GM19455 (cell line): ENCODE measurements around the gene CHRM4.

Experiments
- ATAC-seq: cut with Tn5 transposase; IDR thresholded peaks from one replicate; pipeline ENCODE4 v1.9.1; 2021; ENCODE audit not compliant: unreplicated experiment

CHRM4 gene

DNA sequence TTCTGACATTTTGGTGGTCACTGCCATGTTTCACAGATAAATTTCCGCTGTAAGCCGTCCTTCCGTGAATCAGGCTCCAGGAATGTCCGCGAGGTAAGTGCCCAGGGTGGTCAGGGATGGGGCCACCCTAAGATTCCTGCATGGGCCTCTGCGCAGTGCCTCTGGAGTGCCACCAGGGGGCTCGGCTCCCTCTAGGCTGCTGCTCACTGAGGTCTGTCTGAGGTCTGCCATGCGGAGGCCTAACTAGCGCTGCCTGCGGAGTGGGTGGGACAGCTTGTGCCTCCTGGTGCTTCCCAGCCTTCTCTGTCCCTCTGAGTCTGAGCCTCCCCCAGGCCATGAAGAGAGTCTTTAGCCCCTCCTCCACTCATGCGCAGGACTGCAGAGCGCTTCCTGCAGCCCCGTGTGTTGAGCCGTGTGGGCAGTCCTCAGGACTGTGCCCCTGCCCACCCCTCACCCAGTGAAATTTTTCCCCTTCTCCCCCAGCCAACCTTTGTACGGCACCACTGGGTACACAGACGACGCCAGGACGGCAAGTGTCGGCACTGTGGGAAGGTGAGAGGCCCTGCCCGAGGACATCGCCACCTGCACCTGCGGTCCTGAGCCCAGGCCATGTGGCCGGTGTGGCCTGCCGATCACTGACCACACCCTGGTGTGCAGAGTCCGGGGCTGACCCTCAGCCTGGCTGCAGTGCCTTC is 22.0 kb downstream of the CHRM4 start:
- ATAC-seq = no peak

DNA sequence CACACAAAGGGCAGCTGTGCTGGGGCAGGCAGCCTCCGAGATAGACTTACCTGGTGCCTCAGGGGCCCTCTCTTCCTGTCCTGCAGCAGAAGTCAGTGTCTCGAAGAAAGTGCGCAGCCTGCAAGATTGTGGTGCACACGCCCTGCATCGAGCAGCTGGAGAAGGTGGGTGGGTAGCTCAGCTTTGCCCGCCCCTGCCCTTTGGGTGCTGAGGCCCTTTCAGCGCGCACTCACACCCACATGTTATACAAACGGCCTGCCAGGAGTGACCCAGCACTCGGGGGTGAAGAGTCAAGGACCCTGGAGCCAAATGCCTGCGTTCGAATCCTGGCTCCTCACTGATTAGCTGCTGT is 23.7 kb downstream of the CHRM4 start:
- ATAC-seq = no peak

DNA sequence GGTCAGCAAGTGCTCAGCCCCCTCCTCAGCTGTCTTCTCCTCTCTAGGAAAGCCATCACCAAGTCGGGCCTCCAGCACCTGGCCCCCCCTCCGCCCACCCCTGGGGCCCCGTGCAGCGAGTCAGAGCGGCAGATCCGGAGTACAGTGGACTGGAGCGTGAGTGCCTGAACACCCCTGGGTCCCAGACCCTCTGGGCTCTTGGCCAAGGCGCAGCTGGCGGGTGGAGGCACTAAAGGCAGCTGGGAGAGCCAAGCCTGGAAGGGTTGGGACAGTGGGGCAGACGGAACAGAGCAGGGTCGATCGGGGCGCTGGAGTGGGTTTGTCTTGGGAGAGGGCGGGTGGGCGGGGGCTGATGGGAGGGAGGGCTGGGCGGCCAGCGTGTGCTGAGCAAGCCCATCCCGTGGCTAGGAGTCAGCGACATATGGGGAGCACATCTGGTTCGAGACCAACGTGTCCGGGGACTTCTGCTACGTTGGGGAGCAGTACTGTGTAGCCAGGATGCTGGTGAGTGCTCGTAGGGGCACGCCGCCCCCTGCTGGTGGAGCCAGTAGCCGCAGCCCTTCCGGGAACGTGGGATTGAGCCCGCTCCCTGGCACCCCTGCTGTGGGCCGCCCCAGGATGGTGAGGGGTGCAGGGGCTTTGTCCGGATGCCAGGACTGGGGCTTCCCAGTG is 24.2 kb downstream of the CHRM4 start:
- ATAC-seq = no peak

DNA sequence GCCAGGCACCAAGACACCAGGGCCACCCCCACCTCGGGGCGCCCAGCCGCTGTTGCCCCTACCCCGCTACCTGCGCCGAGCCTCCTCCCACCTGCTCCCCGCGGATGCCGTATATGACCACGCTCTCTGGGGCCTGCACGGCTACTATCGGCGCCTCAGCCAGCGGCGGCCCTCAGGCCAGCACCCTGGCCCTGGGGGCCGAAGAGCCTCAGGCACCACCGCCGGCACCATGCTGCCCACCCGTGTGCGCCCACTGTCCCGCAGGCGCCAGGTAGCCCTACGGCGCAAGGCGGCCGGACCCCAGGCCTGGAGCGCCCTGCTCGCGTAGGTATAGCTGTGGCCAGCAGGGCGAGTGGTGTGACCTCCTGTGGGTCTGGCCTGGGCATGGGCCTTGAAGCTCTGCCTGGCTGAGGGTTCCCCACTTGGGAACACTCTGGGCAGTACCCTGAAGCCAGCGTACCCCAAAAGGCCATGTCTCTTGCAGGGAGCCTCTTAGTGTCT is 24.9 kb downstream of the CHRM4 start:
- ATAC-seq = no peak

DNA sequence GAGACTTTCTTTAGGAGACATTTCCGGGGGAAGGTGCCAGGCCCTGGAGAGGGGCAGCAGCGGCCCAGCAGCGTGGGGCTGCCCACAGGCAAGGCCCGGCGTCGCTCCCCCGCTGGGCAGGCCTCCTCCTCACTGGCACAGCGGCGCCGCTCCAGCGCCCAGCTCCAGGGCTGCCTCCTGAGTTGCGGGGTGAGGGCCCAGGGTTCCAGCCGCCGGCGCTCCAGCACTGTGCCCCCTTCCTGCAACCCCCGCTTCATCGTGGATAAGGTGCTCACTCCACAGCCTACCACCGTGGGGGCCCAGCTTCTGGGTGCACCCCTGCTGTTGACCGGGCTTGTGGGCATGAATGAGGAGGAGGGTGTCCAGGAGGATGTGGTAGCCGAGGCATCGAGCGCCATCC is 25.3 kb downstream of the CHRM4 start:
- no peak for ATAC-seq

DNA sequence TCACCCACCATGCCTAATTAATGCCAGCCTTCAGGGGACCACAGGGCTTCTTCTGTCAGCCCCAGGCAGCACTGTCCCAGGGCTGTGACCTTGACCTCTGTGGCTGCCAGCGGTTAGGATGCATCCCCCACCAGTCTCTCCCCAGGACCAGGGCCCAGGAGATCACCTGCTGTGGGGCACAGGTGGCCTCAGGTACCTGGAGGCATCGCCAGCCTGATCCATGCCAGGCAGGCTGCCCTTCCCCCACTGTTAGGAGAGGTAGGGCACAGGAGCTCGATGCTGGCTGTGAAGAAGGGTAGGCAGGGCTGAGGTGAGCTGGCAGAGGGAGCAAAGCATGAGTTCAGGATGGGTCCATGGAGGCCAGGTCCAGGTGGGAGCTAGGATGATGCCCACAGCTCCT is 26.8 kb downstream of the CHRM4 start:
- no peak for ATAC-seq

DNA sequence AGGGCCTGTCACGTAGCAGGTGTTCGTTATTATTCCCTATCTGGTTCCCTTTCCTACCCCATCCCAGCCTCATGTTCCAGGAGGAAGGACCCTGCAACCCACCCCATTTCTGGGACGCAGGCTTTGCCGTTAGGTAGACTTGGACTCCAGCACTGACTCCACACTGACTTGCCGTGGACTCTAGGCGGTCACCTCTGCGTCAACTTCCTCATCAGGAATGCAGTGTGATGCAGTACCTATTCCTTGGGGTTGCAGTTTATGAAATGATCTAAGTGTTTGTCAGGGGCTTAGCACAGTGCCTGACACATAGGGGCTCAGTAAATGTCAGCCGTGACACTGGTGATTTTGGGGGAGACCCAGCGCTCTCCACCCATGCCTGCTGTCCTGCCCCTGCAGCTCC is 27.5 kb downstream of the CHRM4 start:
- ATAC-seq = no peak

DNA sequence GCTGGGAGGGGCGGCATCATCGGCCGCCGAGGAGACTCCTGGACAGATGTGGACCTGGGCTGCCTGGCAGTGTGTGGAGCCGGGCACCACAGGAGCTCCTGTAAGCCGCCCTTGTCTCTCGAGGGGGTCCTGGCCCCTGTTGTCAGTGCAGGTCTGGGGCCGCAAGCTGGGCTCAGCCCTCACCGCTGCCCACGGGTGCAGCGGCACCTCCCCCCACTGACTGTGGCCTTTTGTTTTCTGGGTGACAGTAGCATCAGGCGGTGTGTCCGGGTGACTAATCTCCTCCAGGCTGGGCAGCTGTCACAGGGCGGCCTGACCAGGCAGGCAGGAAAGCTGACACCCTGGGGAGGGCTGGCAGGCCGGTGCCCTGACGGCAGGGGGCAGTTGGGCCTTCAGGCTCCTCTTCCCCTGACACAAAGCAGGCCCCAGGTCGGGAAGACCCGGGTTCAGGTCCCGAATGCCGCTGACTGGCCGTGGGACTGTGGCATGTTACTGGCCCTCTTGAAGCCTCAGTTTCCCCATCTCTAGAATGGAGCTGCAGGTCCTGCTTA is 28.0 kb downstream of the CHRM4 start:
- no peak for ATAC-seq

DNA sequence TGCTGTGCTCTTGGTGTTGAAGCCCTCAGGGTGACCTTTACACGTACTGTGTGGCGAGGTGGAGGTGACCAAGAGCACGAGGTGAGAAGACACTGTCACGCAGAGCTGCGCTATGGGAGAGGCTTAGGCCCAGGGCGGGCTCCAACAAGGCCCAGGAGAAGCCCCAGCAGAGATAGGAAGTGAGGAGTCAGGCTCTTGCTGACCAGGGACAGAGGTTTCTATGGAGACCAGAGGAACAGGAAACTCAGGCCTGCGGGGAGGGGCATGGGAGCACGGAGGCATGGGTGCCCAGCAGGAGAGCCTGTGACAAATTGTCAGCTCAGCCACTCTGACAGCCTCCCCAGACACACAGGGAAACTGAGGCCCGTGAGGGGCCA is 28.6 kb downstream of the CHRM4 start:
- no peak for ATAC-seq

DNA sequence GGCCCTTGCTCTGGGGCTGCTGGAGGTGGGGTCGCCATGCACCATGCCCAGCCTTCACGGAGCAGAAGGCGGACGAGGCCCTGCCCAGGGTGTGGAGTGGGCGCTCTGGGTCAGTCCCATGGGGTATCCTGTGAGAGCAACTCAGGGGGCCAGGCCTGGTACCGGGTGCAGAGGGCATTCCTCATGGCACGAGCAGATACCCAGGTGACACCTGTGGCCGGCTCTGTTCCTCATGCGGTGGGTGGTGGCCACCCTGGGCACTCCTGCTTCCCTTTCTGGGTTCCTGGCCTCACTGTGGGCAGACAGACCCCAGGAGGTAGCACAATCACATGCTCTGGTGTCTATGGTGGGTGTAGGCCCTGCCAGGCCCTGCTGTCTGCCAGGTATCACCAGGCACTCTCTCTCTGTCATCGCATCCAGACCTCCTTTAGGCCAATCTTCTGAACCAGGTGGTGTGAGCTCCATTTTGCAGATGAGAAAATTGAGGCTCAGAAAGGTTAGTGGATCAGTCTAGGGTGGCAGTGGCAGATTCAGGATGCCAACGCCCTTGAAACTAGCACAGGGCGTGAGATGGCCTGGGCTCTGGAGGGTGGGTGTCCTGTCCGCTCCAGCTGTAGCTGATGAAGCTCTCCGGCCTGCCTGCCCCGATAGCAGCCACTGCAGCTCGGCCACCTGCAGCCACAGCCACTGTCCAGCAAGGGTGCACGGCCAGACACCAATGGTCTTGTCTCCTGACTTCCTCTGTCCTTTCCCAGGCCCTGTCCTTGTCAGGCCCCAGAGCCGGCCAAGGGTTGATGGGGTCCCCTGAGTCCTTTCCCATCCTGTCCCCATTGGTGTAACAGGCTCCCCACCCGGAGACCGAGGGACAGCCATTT is 29.2 kb downstream of the CHRM4 start:
- no peak for ATAC-seq

DNA sequence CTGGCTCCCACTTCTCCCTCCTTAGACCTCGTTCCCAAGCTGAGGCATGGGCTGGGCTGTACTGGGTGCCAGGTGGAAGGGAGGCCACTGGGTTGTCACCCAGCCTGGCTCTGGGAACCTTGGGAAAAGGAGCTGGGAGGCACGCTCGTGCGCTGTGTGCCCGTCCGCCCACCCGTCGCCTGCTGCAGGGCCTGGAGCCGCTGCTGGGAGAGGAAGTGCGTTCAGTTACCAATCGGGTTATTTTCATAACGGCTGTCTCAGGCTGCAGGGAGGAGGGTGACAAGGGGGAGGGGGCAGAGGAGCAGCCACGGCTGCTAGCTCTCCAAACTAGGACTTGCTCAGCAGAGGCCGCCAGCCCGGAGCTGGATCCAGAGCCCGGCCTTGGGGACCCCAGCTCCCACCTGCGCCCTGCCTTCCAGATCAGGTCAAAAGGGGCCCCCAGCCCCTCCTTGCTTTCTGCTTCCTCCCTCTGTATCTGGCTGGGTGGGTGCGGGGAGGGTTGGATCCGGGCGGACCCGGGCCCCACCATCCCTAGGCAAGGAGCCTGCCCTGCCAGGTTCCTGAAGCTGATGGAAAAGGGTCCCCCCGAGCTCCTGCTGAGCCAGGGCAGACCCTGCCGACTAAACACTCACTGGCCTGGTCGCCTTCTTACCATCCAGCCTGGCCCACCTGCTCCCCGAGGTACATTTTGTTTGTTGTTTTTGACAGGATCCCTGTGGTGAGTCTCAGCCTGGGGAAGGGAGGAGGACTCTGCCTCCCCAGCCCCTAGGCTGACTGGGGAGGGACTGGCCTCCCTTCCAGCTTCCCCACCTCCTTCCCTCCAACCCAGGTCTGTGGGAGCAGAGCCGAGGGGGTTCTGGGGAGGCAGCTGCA is 30.1 kb downstream of the CHRM4 start:
- peak; percentile 84 for ATAC-seq

DNA sequence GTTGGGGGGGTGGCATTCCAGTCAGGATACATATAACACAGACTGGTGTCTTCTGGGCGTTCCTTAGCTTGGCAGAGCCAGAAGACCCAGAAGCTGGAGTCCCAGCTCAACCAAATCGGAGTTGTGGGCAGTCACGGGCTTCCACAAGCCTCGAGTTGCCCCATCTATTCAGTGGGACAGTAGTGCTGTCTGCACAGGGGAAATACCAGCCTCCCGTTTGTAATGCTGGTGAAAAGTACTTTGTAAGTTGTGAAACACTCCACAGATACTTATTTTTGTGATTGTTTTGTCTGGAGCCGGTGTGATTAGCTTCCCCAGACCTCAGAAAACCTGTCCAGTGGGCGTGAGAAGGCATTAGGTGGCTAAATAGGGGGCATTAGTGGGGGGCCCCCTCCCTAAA is 30.7 kb downstream of the CHRM4 start:
- no peak for ATAC-seq

DNA sequence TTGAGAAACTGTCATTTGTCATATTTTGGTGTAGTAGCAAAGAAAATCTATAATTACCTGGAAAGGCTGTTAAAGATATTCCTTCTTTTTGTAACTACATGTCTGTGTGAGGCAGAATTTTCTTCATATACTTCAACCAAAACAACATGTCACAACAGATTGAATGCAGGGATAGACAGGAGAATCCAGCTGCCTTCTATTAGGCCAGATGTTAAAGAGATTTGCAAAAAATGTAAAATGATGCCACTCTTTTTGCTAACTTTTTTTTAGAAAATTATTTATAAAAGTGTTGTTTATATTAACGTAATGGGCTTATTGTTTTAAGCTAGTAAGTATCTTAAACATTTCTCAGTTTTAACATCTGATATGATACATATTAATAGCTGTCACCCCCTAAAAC is 31.6 kb downstream of the CHRM4 start:
- ATAC-seq = no peak

DNA sequence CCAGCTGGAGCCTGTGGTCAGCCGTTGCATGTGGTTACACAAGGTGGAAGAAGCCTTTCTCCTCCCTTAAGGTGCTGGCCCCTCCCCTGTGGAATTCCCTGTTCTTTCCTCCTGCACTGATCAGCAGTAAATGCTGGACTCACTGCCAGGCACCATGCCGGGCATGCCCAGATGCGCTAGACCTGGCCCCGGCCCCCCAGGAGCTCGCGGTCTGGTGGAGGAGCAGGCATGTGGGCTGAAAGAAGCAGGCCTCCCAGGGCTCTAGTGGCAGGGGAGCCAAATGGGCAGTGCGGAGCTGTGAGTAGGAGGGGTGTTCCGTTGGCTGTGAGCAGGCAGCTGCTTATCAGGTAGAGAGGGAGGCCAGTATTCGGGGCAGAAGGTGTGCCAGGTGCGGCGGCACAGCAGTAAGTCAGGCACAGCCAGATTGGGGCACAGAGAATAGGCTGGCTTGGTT is 34.1 kb downstream of the CHRM4 start:
- ATAC-seq = no peak

DNA sequence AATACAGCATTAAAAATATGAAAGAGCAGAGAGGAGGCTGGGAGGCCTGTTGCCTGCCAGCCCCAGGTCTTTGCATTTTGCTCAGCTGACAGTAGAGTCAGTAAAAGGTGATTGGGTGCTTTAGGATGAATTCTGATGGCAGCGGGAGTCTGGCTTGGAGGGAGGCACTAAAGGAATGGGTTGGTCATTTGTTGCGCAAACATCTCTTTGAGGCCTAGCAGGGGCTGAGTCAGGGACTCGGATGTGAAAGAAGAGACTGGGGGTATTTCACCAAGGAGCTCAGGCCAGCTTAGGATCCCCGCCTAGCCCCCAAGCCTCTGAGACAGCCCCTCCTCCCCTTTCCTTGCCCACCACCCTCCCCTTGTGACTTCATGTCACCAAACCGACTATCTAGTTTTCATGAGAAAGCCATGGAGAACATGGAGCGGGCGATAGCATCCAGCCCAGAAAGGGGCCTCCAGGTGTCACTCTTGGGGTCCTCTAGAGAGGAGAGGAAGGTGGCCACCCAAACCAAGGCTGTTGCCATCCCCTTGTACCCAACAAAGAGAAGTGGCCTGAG is 34.6 kb downstream of the CHRM4 start:
- no peak for ATAC-seq

DNA sequence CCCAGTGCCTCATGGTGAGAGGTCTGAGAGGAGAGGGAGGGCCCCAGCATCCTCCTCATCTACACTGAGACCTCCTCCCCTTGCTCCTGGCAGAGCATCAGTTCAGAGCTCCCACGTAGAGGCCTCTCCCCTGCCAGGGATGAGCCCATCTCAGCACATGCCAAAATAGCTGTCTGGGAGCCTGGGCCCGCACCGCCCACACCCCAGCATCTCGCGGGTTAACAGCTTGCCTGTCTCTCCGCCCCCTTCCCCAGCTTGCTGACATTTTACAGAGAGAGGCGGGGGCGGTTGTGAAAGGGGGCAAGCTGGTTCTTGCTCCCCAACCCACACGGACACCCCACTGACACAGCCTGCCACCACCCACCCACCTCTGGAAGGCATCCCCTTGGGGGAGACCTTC is 37.9 kb downstream of the CHRM4 start:
- ATAC-seq = no peak

DNA sequence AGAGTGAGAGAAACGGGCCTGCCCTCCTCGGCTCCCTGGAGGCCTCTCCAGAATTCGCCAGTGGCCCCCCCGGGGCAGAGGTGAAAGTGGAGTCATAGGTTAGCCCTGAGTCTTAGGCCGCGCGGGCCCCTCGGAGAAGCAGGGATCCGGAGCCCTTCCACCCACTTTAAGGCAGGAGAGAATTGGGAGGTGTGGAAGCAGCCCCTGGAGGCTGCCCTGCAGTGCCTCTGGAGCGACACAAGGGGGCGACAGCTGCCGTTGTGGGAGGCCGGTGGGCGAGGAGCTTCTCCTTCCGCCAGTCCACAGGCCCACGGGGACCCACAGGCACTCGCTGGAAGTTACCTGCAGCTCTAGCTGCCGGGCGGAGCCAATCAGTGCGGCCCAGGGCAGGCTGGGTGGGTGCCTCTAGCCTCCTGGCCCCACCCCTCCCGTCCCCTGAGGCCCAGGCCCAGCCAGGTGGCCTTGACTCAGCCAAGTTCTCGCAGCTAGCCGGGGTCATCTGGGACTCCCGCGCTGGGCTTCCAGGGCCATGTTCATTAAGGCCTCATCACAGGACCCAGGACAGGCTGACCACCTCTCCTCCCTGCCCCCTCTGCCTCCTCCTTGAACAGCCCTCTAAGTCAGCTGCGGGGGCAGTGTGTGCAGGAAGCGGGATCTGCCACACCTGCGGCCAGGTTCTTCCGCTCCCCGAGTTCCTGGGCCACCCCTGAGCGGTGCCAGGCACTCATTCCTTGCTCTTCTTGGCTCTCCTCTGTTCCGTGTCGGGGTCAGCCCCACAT is 39.3 kb downstream of the CHRM4 start:
- no peak for ATAC-seq

DNA sequence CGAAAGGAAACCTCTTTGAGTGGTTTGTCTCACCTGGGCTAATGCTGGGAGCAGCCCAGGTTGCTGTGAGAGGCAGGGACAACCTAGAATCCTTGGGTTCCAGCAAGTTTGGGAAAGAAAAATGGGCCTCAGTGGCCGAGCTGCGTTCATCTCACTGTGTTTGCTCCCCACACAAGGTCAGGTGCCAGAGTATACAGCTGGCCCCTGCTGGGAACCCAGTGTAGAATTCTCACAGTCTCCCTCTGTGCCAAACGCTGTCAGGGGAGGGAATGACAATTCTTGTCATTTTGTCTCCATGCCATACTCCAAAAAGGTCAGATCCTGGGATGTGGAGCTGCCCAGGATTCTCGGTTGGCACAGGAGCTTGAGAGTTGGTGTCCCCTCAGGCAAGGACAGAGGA is 40.0 kb downstream of the CHRM4 start:
- ATAC-seq = no peak

DNA sequence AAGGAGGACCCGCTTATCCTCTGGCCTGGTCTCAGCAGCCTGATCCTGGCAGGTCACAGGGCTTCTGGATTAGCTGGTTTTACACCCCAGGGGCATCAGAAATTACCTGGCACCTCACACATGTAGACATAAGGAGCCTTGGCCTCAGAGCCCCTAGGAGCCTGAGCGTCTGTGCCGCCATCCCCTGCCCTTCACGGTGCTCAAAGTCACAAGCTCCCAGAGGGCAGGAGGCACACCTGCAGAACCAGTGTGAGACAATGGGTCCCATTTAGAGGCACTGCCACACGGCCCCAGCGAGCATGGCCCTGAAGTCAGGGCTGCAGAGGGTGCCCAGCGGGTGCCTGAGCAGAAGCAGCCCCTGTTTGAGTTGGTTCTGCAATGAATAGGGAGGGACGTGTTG is 40.4 kb downstream of the CHRM4 start:
- ATAC-seq = no peak

DNA sequence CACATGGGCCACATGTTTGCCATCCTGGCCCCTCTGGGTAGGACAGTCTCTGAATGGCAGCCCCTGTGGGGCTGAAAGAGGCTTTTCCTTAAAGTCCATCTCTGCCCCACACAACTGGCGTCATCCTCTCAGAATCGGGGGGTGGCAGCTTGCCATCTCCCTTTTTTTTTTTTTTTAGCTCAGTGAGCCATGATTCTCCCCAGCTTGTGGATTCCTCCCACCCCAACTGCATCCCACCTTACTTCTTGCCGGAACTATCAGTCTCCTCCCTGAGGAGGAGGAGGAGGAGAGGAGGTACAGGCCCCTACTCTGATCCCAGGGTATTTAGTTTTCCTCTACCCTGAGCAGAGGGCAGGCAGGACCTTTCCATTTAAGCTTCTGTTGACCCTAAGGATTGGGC is 40.9 kb downstream of the CHRM4 start:
- ATAC-seq = no peak
